Stimulated activated CD4-positive, alpha-beta T cell treated with anti-CD3 and anti-CD28 coated beads, Interleukin-4, amount 100 ng/mL, for 1 hour (primary cell): ENCODE data around the gene NDUFB10.

Source experiments
- DNase-seq: peaks from one replicate; pipeline ENCODE4 v3.0.0-alpha.2; 2020

Gene NDUFB10

GRCh38 chr16:2004795-2005517, 45.6 kb downstream of the NDUFB10 start:
- no peak for DNase-seq

GRCh38 chr16:2005646-2006045, 46.3 kb downstream of the NDUFB10 start:
- DNase-seq = no peak

GRCh38 chr16:2006317-2006716, 47.0 kb downstream of the NDUFB10 start:
- no peak for DNase-seq

GRCh38 chr16:2007081-2007836, 47.9 kb downstream of the NDUFB10 start:
- DNase-seq = no peak

- DNase-seq = no peak
These were observed 48.7 kb downstream of the NDUFB10 start for GRCh38 chr16:2008009-2008526.

- peak; percentile 30 for DNase-seq
These were observed 49.4 kb downstream of the NDUFB10 start for GRCh38 chr16:2008631-2009163.

- no peak for DNase-seq
These were observed 49.9 kb downstream of the NDUFB10 start for GRCh38 chr16:2009164-2009711.

GRCh38 chr16:2009791-2010510, 50.6 kb downstream of the NDUFB10 start, which contains the start of gene ZNF598:
Gene ZNF598 (minus strand): TSS chr16:2009821.
- peak; percentile 82 for DNase-seq
